IMR-90 (cell line): Measurements from ENCODE around the gene SRPRB. TPM values are rescaled to one million over a fixed set of nuclear protein-coding genes. Genes with fewer than 3 reads are reported as not detected.

Source experiments
- ATAC-seq: fragments of 200-7000 bp; cut with Tn5 transposase; 2 replicates; pipeline ENCODE4 v1.9.1; 2020; ENCODE audit warnings: low read depth, mild to moderate bottlenecking, moderate library complexity
- BruUV-seq: library from RNA; stranded (reverse); fragments of 400-500 nt; replicated peaks from 2 replicates; lab custom pipeline; 2021; lab: Mats Ljungman, UMichigan
- CTCF ChIA-PET: fragments of 300-600 bp; formaldehyde crosslinking; extraction: SDS; loops from one replicate; lab custom pipeline; 2021; ENCODE audit warnings: antibody characterized with exemption; lab: Yijun Ruan, JAX
- POLR2A ChIA-PET: fragments of 300-600 bp; sonication (Branson Sonifier 250); formaldehyde crosslinking; loops from one replicate; lab custom pipeline; 2022; ENCODE audit warnings: antibody characterized with exemption; ENCODE audit not compliant: unreplicated experiment; lab: Charles Lee
- DNase-seq: peaks from one replicate; pipeline ENCODE4 v3.0.0; 2013
- H2AFZ ChIP-seq: replicated peaks from 2 replicates; pipeline ENCODE3; 2013; ENCODE audit warnings: low read length, mild to moderate bottlenecking; ENCODE audit not compliant: poor library complexity
- H2AK5ac ChIP-seq: 2 replicates; pipeline ENCODE4 v1.6.1; 2013; ENCODE audit warnings: low read depth, low read length, inconsistent platforms
- H2AK9ac ChIP-seq: replicated peaks from 2 replicates; pipeline ENCODE3; 2013; ENCODE audit warnings: mild to moderate bottlenecking, low read depth, low read length, moderate library complexity; ENCODE audit not compliant: poor library complexity
- H2BK120ac ChIP-seq: 2 replicates; pipeline ENCODE4 v1.6.1; 2013; ENCODE audit warnings: low read depth, low read length, inconsistent platforms
- H2BK15ac ChIP-seq: 3 replicates; pipeline ENCODE4 v1.6.1; 2013; ENCODE audit warnings: low read depth, low read length, inconsistent platforms
- H2BK20ac ChIP-seq: 2 replicates; pipeline ENCODE4 v1.6.1; 2013; ENCODE audit warnings: low read depth, mild to moderate bottlenecking, inconsistent platforms, low read length, moderate library complexity
- H2BK5ac ChIP-seq: 2 replicates; pipeline ENCODE4 v1.6.1; 2013; ENCODE audit warnings: mild to moderate bottlenecking, low read depth, low read length, inconsistent platforms; ENCODE audit not compliant: poor library complexity, severe bottlenecking
- H3K14ac ChIP-seq: replicated peaks from 2 replicates; pipeline ENCODE4 v1.6.1; 2013; ENCODE audit warnings: low read depth, low read length, inconsistent platforms
- H3K18ac ChIP-seq: 2 replicates; pipeline ENCODE4 v1.6.1; 2013; ENCODE audit warnings: low read depth, low read length, control low read depth
- H3K23ac ChIP-seq: 2 replicates; pipeline ENCODE4 v1.6.1; 2013; ENCODE audit warnings: low read depth, low read length, inconsistent platforms
- H3K27ac ChIP-seq: 2 replicates; pipeline ENCODE4 v1.5.1; 2013; ENCODE audit warnings: mild to moderate bottlenecking, control low read depth, low read length; ENCODE audit not compliant: insufficient read depth
- H3K27me3 ChIP-seq: 2 replicates; pipeline ENCODE4 v1.6.1; 2013; ENCODE audit warnings: low read length; ENCODE audit not compliant: control insufficient read depth, insufficient read depth
- H3K36me3 ChIP-seq: 2 replicates; pipeline ENCODE4 v1.6.1; 2013; ENCODE audit warnings: low read length, mixed read lengths; ENCODE audit not compliant: control insufficient read depth, insufficient read depth
- H3K4ac ChIP-seq: 2 replicates; pipeline ENCODE4 v1.6.1; 2013; ENCODE audit warnings: low read depth, low read length, inconsistent platforms
- H3K4me1 ChIP-seq: 2 replicates; pipeline ENCODE4 v1.6.1; 2013; ENCODE audit warnings: low read length, mixed read lengths; ENCODE audit not compliant: control insufficient read depth, insufficient read depth
- H3K4me2 ChIP-seq: 2 replicates; pipeline ENCODE4 v1.6.1; 2013; ENCODE audit warnings: low read depth, mild to moderate bottlenecking, control low read depth, low read length, moderate library complexity
- H3K4me3 ChIP-seq: 2 replicates; pipeline ENCODE4 v1.5.1; 2013; ENCODE audit warnings: low read depth, mild to moderate bottlenecking, control low read depth, low read length, moderate library complexity; ENCODE audit not compliant: insufficient read depth
- H3K56ac ChIP-seq: 2 replicates; pipeline ENCODE4 v1.6.1; 2013; ENCODE audit warnings: low read length, inconsistent platforms; ENCODE audit not compliant: insufficient read depth; ENCODE audit errors: extremely low read depth
- H3K79me1 ChIP-seq, 2 experiments: 2 replicates each; pipeline ENCODE4 v1.6.1; 2013; ENCODE audit warnings: low read length in 2 of 2, inconsistent platforms in 1 of 2, low read depth in 1 of 2
- H3K9ac ChIP-seq: 2 replicates; pipeline ENCODE4 v1.6.1; 2013; ENCODE audit warnings: low read depth, low read length, control low read depth
- H3K9me1 ChIP-seq: 2 replicates; pipeline ENCODE4 v1.6.1; 2013; ENCODE audit warnings: low read length, inconsistent platforms; ENCODE audit not compliant: insufficient read depth
- H3K9me3 ChIP-seq: 2 replicates; pipeline ENCODE4 v1.6.1; 2013; ENCODE audit warnings: low read length; ENCODE audit not compliant: control insufficient read depth, insufficient read depth
- H4K20me1 ChIP-seq: 2 replicates; pipeline ENCODE4 v1.6.1; 2013; ENCODE audit warnings: low read length, inconsistent platforms; ENCODE audit not compliant: insufficient read depth
- H4K5ac ChIP-seq: 2 replicates; pipeline ENCODE4 v1.6.1; 2013; ENCODE audit warnings: mild to moderate bottlenecking, low read depth, low read length, control low read depth
- H4K8ac ChIP-seq, 2 experiments: 2 replicates each; pipeline ENCODE4 v1.6.1; 2013; ENCODE audit warnings: low read depth in 2 of 2, low read length in 2 of 2, control low read depth in 1 of 2, inconsistent platforms in 1 of 2
- H4K91ac ChIP-seq: 2 replicates; pipeline ENCODE4 v1.6.1; 2013; ENCODE audit warnings: low read depth, low read length, inconsistent platforms; ENCODE audit not compliant: insufficient read depth
- CEBPB ChIP-seq: IDR thresholded peaks from 2 replicates; pipeline ENCODE4 v1.6.1; 2012; ENCODE audit warnings: low read depth, low read length, improper control_type of control experiment
- CTCF ChIP-seq: conservative IDR thresholded peaks from 2 replicates; pipeline ENCODE4 v1.5.1; 2012; ENCODE audit warnings: mild to moderate bottlenecking, low read depth, low read length, improper control_type of control experiment
- ELK1 ChIP-seq: fragments of 150-350 bp; IDR thresholded peaks from 2 replicates; pipeline ENCODE4 v1.6.1; 2016; ENCODE audit warnings: low read depth, mild to moderate bottlenecking, low read length, moderate library complexity, borderline replicate concordance
- MXI1 ChIP-seq: IDR thresholded peaks from 2 replicates; pipeline ENCODE4 v1.6.1; 2012; ENCODE audit warnings: low read depth, mild to moderate bottlenecking, low read length, moderate library complexity, borderline replicate concordance
- RCOR1 ChIP-seq: IDR thresholded peaks from 2 replicates; pipeline ENCODE4 v1.6.1; 2012; ENCODE audit warnings: mild to moderate bottlenecking, low read length, improper control_type of control experiment; ENCODE audit not compliant: insufficient replicate concordance
- RFX5 ChIP-seq: IDR thresholded peaks from 2 replicates; pipeline ENCODE4 v1.8.0; 2012; ENCODE audit warnings: low read depth, mild to moderate bottlenecking, low read length, moderate library complexity
- WGBS, 2 experiments: methylation state at CpG; one replicate each; pipeline versions ENCODE4 v1.1.5 to v1.1.7; 2013; ENCODE audit warnings: missing lambda C conversion rate in 2 of 2; ENCODE audit not compliant: insufficient read length in 1 of 2; ENCODE audit errors: extremely low coverage in 2 of 2; 5-methylcytosine and 5-hydroxymethylcytosine counted together
- dilution Hi-C: fragments of 300-500 bp; cut with HindIII; formaldehyde crosslinking; loops from one replicate; pipeline ENCODE4 v1.14.3; 2018; ENCODE audit warnings: low sequenced_read_pairs; ENCODE audit not compliant: unreplicated experiment
- in situ Hi-C: fragments of 300-500 bp; cut with MboI; formaldehyde crosslinking; loops from 3 replicates; pipeline ENCODE4 v1.14.3; 2019; ENCODE audit warnings: low sequenced_read_pairs, inconsistent platforms, mixed read lengths
- intact Hi-C: fragments of 100-400 bp; cut with micrococcal nuclease; formaldehyde crosslinking; loops from 2 replicates; pipeline ENCODE4 v1.10.0; 2022
- polyA plus RNA-seq, 3 experiments: library from polyadenylated mRNA; depleted of rRNA; stranded (reverse); fragments of >200 nt; gene quantifications; 2 replicates each; pipeline ENCODE4 v1.2.3, GENCODE V29; 2012; ENCODE audit warnings: low replicate concordance in 1 of 3
- total RNA-seq: library from RNA; depleted of rRNA; stranded (reverse); fragments of >200 nt; gene quantifications from 2 replicates; pipeline ENCODE4 v1.2.3, GENCODE V29; 2012

The SRPRB gene
- total and polyA plus RNA-seq, 2 of the 4 experiments (the other 2 are of a cell fraction): 28.8 to 131 TPM

GRCh38 chr3:133856316-133856715 is 50.7 kb downstream of the SRPRB start:
- no peak overlapping the region for H2BK20ac ChIP-seq
- H2BK15ac ChIP-seq: no peak overlapping the region
- BruUV-seq: no TSS peak
- dilution Hi-C loops (no loop called here), intact Hi-C loops (no loop called here), in situ Hi-C loops (no loop called here)
- DNase-seq (peak; percentile 27), ATAC-seq (no peak; the same call in 1 of the 2 replicates)
- no peaks in the 10 kb centered on the region for H3K9me1 ChIP-seq
- ChIA-PET POLR2A (no interaction called here), CTCF (no interaction called here)
- H3K4ac ChIP-seq: no peak overlapping the region
- no peaks in the 10 kb centered on the region for H3K79me1 ChIP-seq
- H2BK5ac ChIP-seq: no peak overlapping the region
- H3K9me3 ChIP-seq: no peaks in the 10 kb centered on the region
- no peak overlapping the region for H3K56ac ChIP-seq
- no peak overlapping the region for H4K91ac ChIP-seq
- H3K27ac ChIP-seq: no peak overlapping the region
- no peak overlapping the region for H3K18ac ChIP-seq
- H3K27me3 ChIP-seq: peaks cover 8% of the 10 kb centered on the region
- H2BK120ac ChIP-seq: no peak overlapping the region
- H3K23ac ChIP-seq: no peak overlapping the region
- H4K5ac ChIP-seq: no peak overlapping the region
- H2AK9ac ChIP-seq: no peak overlapping the region
- H3K36me3 ChIP-seq: no peaks in the 10 kb centered on the region
- H3K9ac ChIP-seq: no peak overlapping the region
- no peak overlapping the region for H4K8ac ChIP-seq
- TF ChIP-seq MXI1 (no peak), RCOR1 (no peak), ELK1 (no peak), CTCF (no peak), RFX5 (no peak), CEBPB (no peak)
- no peak overlapping the region for H3K4me3 ChIP-seq
- H3K4me2 ChIP-seq: no peak overlapping the region
- no peaks in the 10 kb centered on the region for H4K20me1 ChIP-seq
- WGBS, 2 experiments: no CpG with 5 or more reads among the region's 2 CpGs
- no peak overlapping the region for H2AK5ac ChIP-seq
- H3K14ac ChIP-seq: no peak overlapping the region
- H3K4me1 ChIP-seq: no peaks in the 10 kb centered on the region
- H2AFZ ChIP-seq: no peak overlapping the region
